RWPE2 (cell line): ENCODE results near the gene KNG1.
A peak's percentile ranks its signal among the peaks of the same experiment; 100 is the strongest.

ENCODE experiments used
- ATAC-seq: fragments of 200-7000 bp; cut with Tn5 transposase; 3 replicates; pipeline ENCODE4 v1.9.1; 2021; ENCODE audit warnings: low read depth
- DNase-seq: peaks from one replicate; pipeline ENCODE4 v3.0.0-alpha.2; 2020; ENCODE audit warnings: low spot score
- H3K27ac ChIP-seq: fragments of 450-650 bp; 2 replicates; pipeline ENCODE4 v1.5.1; 2017; ENCODE audit warnings: mild to moderate bottlenecking; ENCODE audit not compliant: poor library complexity, severe bottlenecking
- H3K27me3 ChIP-seq: fragments of 250-450 bp; sonication (Bioruptor Pico); 2 replicates; pipeline ENCODE4 v1.5.1; 2021; ENCODE audit warnings: mild to moderate bottlenecking, moderate library complexity; ENCODE audit not compliant: insufficient read depth, poor library complexity, severe bottlenecking
- H3K36me3 ChIP-seq: fragments of 250-450 bp; sonication (Bioruptor Pico); 2 replicates; pipeline ENCODE4 v1.5.1; 2020; ENCODE audit warnings: low read depth, mild to moderate bottlenecking, moderate library complexity
- H3K4me1 ChIP-seq: fragments of 250-450 bp; sonication (Bioruptor Pico); 2 replicates; pipeline ENCODE4 v1.5.1; 2021; ENCODE audit warnings: mild to moderate bottlenecking, moderate library complexity; ENCODE audit not compliant: insufficient read depth, poor library complexity, severe bottlenecking
- H3K4me3 ChIP-seq: fragments of 250-450 bp; sonication (Bioruptor Pico); 2 replicates; pipeline ENCODE4 v1.5.1; 2021; ENCODE audit warnings: mild to moderate bottlenecking, moderate library complexity; ENCODE audit not compliant: severe bottlenecking
- H3K9me3 ChIP-seq: fragments of 250-450 bp; sonication (Bioruptor Pico); 2 replicates; pipeline ENCODE4 v1.5.1; 2021; ENCODE audit warnings: mild to moderate bottlenecking, moderate library complexity; ENCODE audit not compliant: severe bottlenecking
- CTCF ChIP-seq: fragments of 450-650 bp; IDR thresholded peaks from one replicate; pipeline ENCODE4 v1.5.1; 2017; ENCODE audit warnings: mild to moderate bottlenecking, moderate library complexity; ENCODE audit not compliant: poor library complexity, severe bottlenecking

The KNG1 gene

GRCh38 chr3:186786922-186787321 lies 69.8 kb downstream of the KNG1 start:
- H3K4me1 ChIP-seq: peaks cover 14% of the 10 kb centered on the region
- TF ChIP-seq CTCF: no peak
- ATAC-seq (no peak), DNase-seq (no peak)
- peaks cover 85% of the 10 kb centered on the region for H3K36me3 ChIP-seq
- H3K27ac ChIP-seq: peak overlapping the region; percentile 91
- no peaks in the 10 kb centered on the region for H3K9me3 ChIP-seq
- H3K27me3 ChIP-seq: no peaks in the 10 kb centered on the region
- no peak overlapping the region for H3K4me3 ChIP-seq

GRCh38 chr3:186787642-186788481 lies 70.7 kb downstream of the KNG1 start:
- Histone ChIP-seq H3K36me3 (peaks cover 94% of the 10 kb centered on the region), H3K27ac (peak overlapping the region; percentile 91), H3K9me3 (no peaks in the 10 kb centered on the region), H3K4me3 (no peak overlapping the region), H3K27me3 (no peaks in the 10 kb centered on the region), H3K4me1 (peaks cover 14% of the 10 kb centered on the region)
- TF ChIP-seq CTCF: no peak
- no peak for DNase-seq
- no peak for ATAC-seq

GRCh38 chr3:186788482-186789370 lies 71.6 kb downstream of the KNG1 start:
- H3K9me3 ChIP-seq: no peaks in the 10 kb centered on the region
- ATAC-seq: no peak
- H3K27me3 ChIP-seq: no peaks in the 10 kb centered on the region
- peak overlapping the region; percentile 91 for H3K27ac ChIP-seq
- H3K4me1 ChIP-seq: peaks cover 14% of the 10 kb centered on the region
- TF ChIP-seq CTCF: no peak
- no peak overlapping the region for H3K4me3 ChIP-seq
- peaks cover 100% of the 10 kb centered on the region for H3K36me3 ChIP-seq
- no peak for DNase-seq

- no peaks in the 10 kb centered on the region for H3K27me3 ChIP-seq
- H3K9me3 ChIP-seq: no peaks in the 10 kb centered on the region
- peak overlapping the region; percentile 39 for H3K27ac ChIP-seq
- H3K4me1 ChIP-seq: peaks cover 14% of the 10 kb centered on the region
- no peak overlapping the region for H3K4me3 ChIP-seq
- ATAC-seq (peak; percentile 15), DNase-seq (no peak)
- H3K36me3 ChIP-seq: peaks cover 100% of the 10 kb centered on the region
- TF ChIP-seq CTCF: no peak
Measured at GRCh38 chr3:186789554-186790260, 72.5 kb downstream of the KNG1 start.
